ENCODE measurements around the gene SMIM14.
"Not testable (repeated sequence)": the region's sequence is repeated elsewhere in the genome, so short reads cannot be mapped to it uniquely, and the experiment has no call there.

DNA sequence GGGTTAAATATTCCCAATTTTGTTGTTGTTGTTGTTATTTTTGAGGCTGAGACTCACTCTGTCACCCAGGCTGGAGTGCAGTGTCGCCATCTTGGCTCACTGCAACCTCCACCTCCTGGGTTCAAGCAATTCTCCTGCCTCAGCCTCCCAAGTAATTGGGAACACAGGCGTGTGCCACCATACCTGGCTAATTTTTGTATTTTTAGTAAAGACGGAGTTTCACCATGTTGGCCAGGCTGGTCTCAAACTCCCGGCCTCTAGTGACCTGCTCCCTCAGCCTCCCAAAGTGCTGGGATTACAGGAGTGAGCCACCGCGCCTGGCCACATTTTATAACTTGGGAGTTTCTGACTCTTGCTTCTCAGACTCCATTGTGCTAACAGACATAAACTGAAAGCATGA is 22.6 kb downstream of the SMIM14 start:
- TF ChIP-seq, protein P1, sequence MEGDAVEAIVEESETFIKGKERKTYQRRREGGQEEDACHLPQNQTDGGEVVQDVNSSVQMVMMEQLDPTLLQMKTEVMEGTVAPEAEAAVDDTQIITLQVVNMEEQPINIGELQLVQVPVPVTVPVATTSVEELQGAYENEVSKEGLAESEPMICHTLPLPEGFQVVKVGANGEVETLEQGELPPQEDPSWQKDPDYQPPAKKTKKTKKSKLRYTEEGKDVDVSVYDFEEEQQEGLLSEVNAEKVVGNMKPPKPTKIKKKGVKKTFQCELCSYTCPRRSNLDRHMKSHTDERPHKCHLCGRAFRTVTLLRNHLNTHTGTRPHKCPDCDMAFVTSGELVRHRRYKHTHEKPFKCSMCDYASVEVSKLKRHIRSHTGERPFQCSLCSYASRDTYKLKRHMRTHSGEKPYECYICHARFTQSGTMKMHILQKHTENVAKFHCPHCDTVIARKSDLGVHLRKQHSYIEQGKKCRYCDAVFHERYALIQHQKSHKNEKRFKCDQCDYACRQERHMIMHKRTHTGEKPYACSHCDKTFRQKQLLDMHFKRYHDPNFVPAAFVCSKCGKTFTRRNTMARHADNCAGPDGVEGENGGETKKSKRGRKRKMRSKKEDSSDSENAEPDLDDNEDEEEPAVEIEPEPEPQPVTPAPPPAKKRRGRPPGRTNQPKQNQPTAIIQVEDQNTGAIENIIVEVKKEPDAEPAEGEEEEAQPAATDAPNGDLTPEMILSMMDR (IDR thresholded peaks at IDR 0.05), result not testable (repeated sequence)
- not testable (repeated sequence) for TF ChIP-seq POLR2AphosphoS5 (IDR thresholded peaks at IDR 0.05; ENCODE audit: low read depth, low read length); SIN3A (IDR thresholded peaks at IDR 0.05; ENCODE audit: borderline replicate concordance, insufficient read depth, low read depth, low read length)
